ENCODE measurements around the gene CCL4L2.
"Not testable (repeated sequence)": the region's sequence is repeated elsewhere in the genome, so short reads cannot be mapped to it uniquely, and the experiment has no call there.

DNA sequence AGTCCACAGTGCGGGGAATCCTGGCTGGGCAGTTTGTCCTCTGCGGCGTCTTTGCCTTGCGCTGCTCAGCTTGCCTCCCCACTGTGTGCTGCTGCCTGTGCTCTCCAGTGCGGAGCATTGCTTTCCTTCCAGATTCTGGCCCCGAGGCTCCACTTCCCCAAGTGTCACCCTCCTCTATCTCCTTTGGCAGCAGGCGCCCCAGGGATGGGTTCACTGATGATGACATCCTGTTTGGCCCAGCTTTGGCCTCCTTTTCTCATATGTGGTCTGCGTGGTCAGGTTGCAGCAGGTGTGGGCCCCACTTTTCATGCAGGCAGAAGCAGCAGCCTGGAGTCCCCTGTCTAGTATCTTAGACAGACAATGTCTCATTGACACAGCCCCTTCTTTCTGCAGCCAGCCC lies 9.4 kb upstream of the CCL4L2 start:
- TF ChIP-seq, protein P1, sequence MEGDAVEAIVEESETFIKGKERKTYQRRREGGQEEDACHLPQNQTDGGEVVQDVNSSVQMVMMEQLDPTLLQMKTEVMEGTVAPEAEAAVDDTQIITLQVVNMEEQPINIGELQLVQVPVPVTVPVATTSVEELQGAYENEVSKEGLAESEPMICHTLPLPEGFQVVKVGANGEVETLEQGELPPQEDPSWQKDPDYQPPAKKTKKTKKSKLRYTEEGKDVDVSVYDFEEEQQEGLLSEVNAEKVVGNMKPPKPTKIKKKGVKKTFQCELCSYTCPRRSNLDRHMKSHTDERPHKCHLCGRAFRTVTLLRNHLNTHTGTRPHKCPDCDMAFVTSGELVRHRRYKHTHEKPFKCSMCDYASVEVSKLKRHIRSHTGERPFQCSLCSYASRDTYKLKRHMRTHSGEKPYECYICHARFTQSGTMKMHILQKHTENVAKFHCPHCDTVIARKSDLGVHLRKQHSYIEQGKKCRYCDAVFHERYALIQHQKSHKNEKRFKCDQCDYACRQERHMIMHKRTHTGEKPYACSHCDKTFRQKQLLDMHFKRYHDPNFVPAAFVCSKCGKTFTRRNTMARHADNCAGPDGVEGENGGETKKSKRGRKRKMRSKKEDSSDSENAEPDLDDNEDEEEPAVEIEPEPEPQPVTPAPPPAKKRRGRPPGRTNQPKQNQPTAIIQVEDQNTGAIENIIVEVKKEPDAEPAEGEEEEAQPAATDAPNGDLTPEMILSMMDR (IDR thresholded peaks at IDR 0.05; ENCODE audit: insufficient read depth, low read length), result not testable (repeated sequence)
- not testable (repeated sequence) for TF ChIP-seq REST (IDR thresholded peaks at IDR 0.05; ENCODE audit: insufficient replicate concordance, low read depth); POLR2AphosphoS5 (IDR thresholded peaks at IDR 0.05; ENCODE audit: low read depth)
